A549 (cell line): ENCODE data around the gene CERS2. TPM values are rescaled to one million over a fixed set of nuclear protein-coding genes. Genes with fewer than 3 reads are reported as not detected.

ENCODE experiments used
- ATAC-seq, 2 experiments: fragments of 200-7000 bp in 1 of 2; fragments of >200 bp in 1 of 2; cut with Nextera tagmentation in 1 of 2; cut with Tn5 transposase in 1 of 2; 3 replicates each; pipeline versions ENCODE4 v1.8.0 to v1.9.1; 2018 to 2020; ENCODE audit warnings: mild to moderate bottlenecking in 1 of 2, moderate library complexity in 1 of 2
- CTCF ChIA-PET: fragments of 300-600 bp; sonication (Branson Sonifier 250); formaldehyde crosslinking; extraction: SDS; loops from one replicate; lab custom pipeline; 2021; ENCODE audit warnings: antibody characterized with exemption, inconsistent platforms; lab: Yijun Ruan, JAX
- POLR2A ChIA-PET: fragments of 350-600 bp; formaldehyde crosslinking; extraction: SDS; loops from one replicate; lab custom pipeline; 2021; ENCODE audit warnings: antibody characterized with exemption, inconsistent platforms; lab: Yijun Ruan, JAX
- DNase-seq, 2 experiments: peaks; one replicate each; pipeline versions ENCODE4 v3.0.0 to v3.0.0-alpha.2; 2011 to 2016; ENCODE audit warnings: low read depth in 1 of 2, low spot score in 1 of 2
- FAIRE-seq: peaks from 2 replicates; lab custom pipeline; 2011; peaks lifted over from hg19 to GRCh38; lab: Jason Lieb, UNC
- H3K27ac ChIP-seq, 2 experiments: fragments of >200 bp; sonication (Bioruptor Twin); formaldehyde crosslinking; 3 replicates each; pipeline ENCODE4 v1.5.1; 2016 to 2017
- H3K4me1 ChIP-seq: fragments of >200 bp; sonication (Bioruptor Twin); formaldehyde crosslinking; 3 replicates; pipeline ENCODE4 v1.6.1; 2016
- H3K4me2 ChIP-seq: fragments of >200 bp; sonication (Bioruptor Twin); formaldehyde crosslinking; 3 replicates; pipeline ENCODE4 v1.6.1; 2016
- H3K4me3 ChIP-seq: fragments of >200 bp; sonication (Bioruptor Twin); formaldehyde crosslinking; 3 replicates; pipeline ENCODE4 v1.5.1; 2016
- H3K9me3 ChIP-seq: fragments of >200 bp; sonication (Bioruptor Twin); formaldehyde crosslinking; 3 replicates; pipeline ENCODE4 v1.6.1; 2016
- ATOH8 ChIP-seq: fragments of 250-450 bp; sonication (Bioruptor Pico); IDR thresholded peaks from 2 replicates; pipeline ENCODE4 v1.5.0; 2020; ENCODE audit warnings: low read depth, mild to moderate bottlenecking, moderate library complexity
- CBX2 ChIP-seq: fragments of 200-600 bp; sonication (generic); IDR thresholded peaks from 2 replicates; pipeline ENCODE4 v1.6.1; 2016; ENCODE audit warnings: low read depth, mild to moderate bottlenecking, borderline replicate concordance
- CEBPB ChIP-seq, 2 experiments: fragments of >200 bp in 1 of 2; sonication (Bioruptor Twin) in 1 of 2; formaldehyde crosslinking in 1 of 2; IDR thresholded peaks; 2 replicates each; pipeline ENCODE4 v1.6.1; 2012 to 2016
- CHD4 ChIP-seq: fragments of 200-600 bp; sonication (generic); IDR thresholded peaks from 2 replicates; pipeline ENCODE4 v1.6.1; 2016; ENCODE audit warnings: antibody characterized with exemption, mild to moderate bottlenecking, borderline replicate concordance
- EHMT2 ChIP-seq: fragments of 200-600 bp; sonication (generic); IDR thresholded peaks from 2 replicates; pipeline ENCODE4 v1.6.1; 2016; ENCODE audit warnings: antibody characterized with exemption, low read depth, mild to moderate bottlenecking, moderate library complexity
- ESRRA ChIP-seq: fragments of 150-350 bp; IDR thresholded peaks from 2 replicates; pipeline ENCODE4 v1.6.1; 2014; ENCODE audit warnings: mild to moderate bottlenecking, low read length, borderline replicate concordance
- GATA3 ChIP-seq: IDR thresholded peaks from 2 replicates; pipeline ENCODE4 v1.6.1; 2012; ENCODE audit warnings: borderline replicate concordance
- JUN ChIP-seq, 2 experiments: fragments of >200 bp; sonication (Bioruptor Twin); formaldehyde crosslinking; IDR thresholded peaks; 2 replicates in 1 of 2; 3 replicates in 1 of 2; pipeline ENCODE4 v1.6.1; 2016 to 2017
- KDM1A ChIP-seq: fragments of 200-600 bp; sonication (generic); IDR thresholded peaks from 2 replicates; pipeline ENCODE4 v1.6.1; 2016; ENCODE audit warnings: low read depth, mild to moderate bottlenecking
- KDM5A ChIP-seq: fragments of 200-600 bp; sonication (generic); IDR thresholded peaks from 2 replicates; pipeline ENCODE4 v1.6.1; 2016; ENCODE audit warnings: antibody characterized with exemption, mild to moderate bottlenecking
- MAFK ChIP-seq: fragments of 450-650 bp; IDR thresholded peaks from 2 replicates; pipeline ENCODE4 v1.6.1; 2014; ENCODE audit not compliant: partially characterized antibody
- MAX ChIP-seq: IDR thresholded peaks from 2 replicates; pipeline ENCODE4 v1.6.1; 2012
- MAZ ChIP-seq: fragments of 150-350 bp; IDR thresholded peaks from 2 replicates; pipeline ENCODE4 v1.6.1; 2014; ENCODE audit warnings: antibody characterized with exemption, low read depth, low read length, borderline replicate concordance
- MYC ChIP-seq: IDR thresholded peaks from 2 replicates; pipeline ENCODE4 v1.6.1; 2012; ENCODE audit warnings: mild to moderate bottlenecking, inconsistent platforms, low read length, improper control_type of control experiment, borderline replicate concordance
- PHF8 ChIP-seq: fragments of 200-600 bp; sonication (generic); IDR thresholded peaks from 2 replicates; pipeline ENCODE4 v1.6.1; 2016; ENCODE audit warnings: low read depth, mild to moderate bottlenecking, antibody characterized with exemption, moderate library complexity, borderline replicate concordance
- POLR2A ChIP-seq: IDR thresholded peaks from 2 replicates; pipeline ENCODE4 v1.6.1; 2012; ENCODE audit warnings: mild to moderate bottlenecking, low read length
- RARB ChIP-seq: fragments of 250-450 bp; sonication (Bioruptor Pico); IDR thresholded peaks from 2 replicates; pipeline ENCODE4 v1.8.0; 2021; ENCODE audit warnings: mild to moderate bottlenecking, moderate library complexity
- RCOR1 ChIP-seq: fragments of 150-350 bp; IDR thresholded peaks from 2 replicates; pipeline ENCODE4 v1.6.1; 2014; ENCODE audit warnings: antibody characterized with exemption, low read length, low read depth
- REST ChIP-seq: fragments of 200-600 bp; sonication (generic); IDR thresholded peaks from 2 replicates; pipeline ENCODE4 v1.6.1; 2016; ENCODE audit warnings: antibody characterized with exemption, mild to moderate bottlenecking, moderate library complexity
- RFX5 ChIP-seq: fragments of 450-650 bp; IDR thresholded peaks from 2 replicates; pipeline ENCODE4 v1.7.1; 2014; ENCODE audit warnings: antibody characterized with exemption, mild to moderate bottlenecking, moderate library complexity
- RNF2 ChIP-seq: fragments of 200-600 bp; sonication (generic); IDR thresholded peaks from 2 replicates; pipeline ENCODE4 v1.6.1; 2016; ENCODE audit warnings: low read depth, mild to moderate bottlenecking, antibody characterized with exemption, moderate library complexity, borderline replicate concordance
- TFCP2L1 ChIP-seq: fragments of 250-450 bp; sonication (Bioruptor Pico); IDR thresholded peaks from 2 replicates; pipeline ENCODE4 v1.5.0; 2021; ENCODE audit warnings: mild to moderate bottlenecking
- TP53 ChIP-seq: fragments of 250-450 bp; sonication (Bioruptor Pico); IDR thresholded peaks from 2 replicates; pipeline ENCODE4 v1.5.0; 2021; ENCODE audit warnings: mild to moderate bottlenecking, moderate library complexity
- USF2 ChIP-seq: fragments of 450-650 bp; IDR thresholded peaks from 2 replicates; pipeline ENCODE4 v1.6.1; 2014; ENCODE audit warnings: antibody characterized with exemption
- WGBS: methylation state at CpG from one replicate; pipeline ENCODE4 v1.1.6; 2017; ENCODE audit errors: missing lambda C conversion rate; 5-methylcytosine and 5-hydroxymethylcytosine counted together
- polyA plus RNA-seq, 4 experiments: library from polyadenylated mRNA; depleted of rRNA in 3 of 4; stranded (reverse); fragments of >200 nt; fragmentation: RNase III in 1 of 4; extraction: RNeasy Plus Mini Kit Qiagen cat#74134 plus additional on column Dnase treatment in 1 of 4; gene quantifications; 2 replicates in 3 of 4; 3 replicates in 1 of 4; pipeline ENCODE4 v1.2.3, GENCODE V29; 2011 to 2017

The CERS2 gene
- polyA plus RNA-seq, 2 of the 4 experiments (the other 2 are of a cell fraction), result 196 to 356 TPM

- FAIRE-seq, result no peak
- Histone ChIP-seq H3K9me3 (no peaks in the 10 kb centered on the region), H3K4me1 (peaks cover 8% of the 10 kb centered on the region), H3K4me3 (no peak overlapping the region), H3K4me2 (no peak overlapping the region), H3K27ac (no peak overlapping the region)
- no peak for DNase-seq
- ATAC-seq, result no peak
- 80% methylated on average over 4 of the region's 4 CpGs for WGBS
- ChIA-PET POLR2A (no interaction called here), CTCF (interaction anchor here (0.9 to 24.0 kb wide), 5 partner anchors 16 to 443 kb away, joined by 3 to 586 read pairs (median 3); partner anchors contain the start of genes ANXA9 and CERS2)
- TF ChIP-seq CHD4 (no peak), KDM1A (no peak), RCOR1 (no peak), TP53 (CRISPR knock-in tag) (no peak), CEBPB (IDR thresholded peaks at IDR 0.05) (no peak), EHMT2 (no peak)
- TF ChIP-seq, all 56 proteins: peak for 0
Measured at GRCh38 chr1:151001602-151002001, 27.0 kb upstream of the CERS2 start.

GRCh38 chr1:151000408-151000807 is 25.8 kb upstream of the CERS2 start:
- FAIRE-seq (no peak), DNase-seq (no peak), ATAC-seq (no peak)
- TF ChIP-seq RNF2 (no peak), GATA3 (no peak), RARB (CRISPR knock-in tag) (no peak), RCOR1 (no peak)
- peaks cover 5% of the 10 kb centered on the region; the same call in 2 of the 3 replicates for H3K4me1 ChIP-seq
- POLR2A ChIA-PET, result no interaction called here
- no peak overlapping the region for H3K27ac ChIP-seq
- H3K4me2 ChIP-seq, result no peak overlapping the region
- H3K4me3 ChIP-seq, result no peak overlapping the region
- H3K9me3 ChIP-seq, result no peaks in the 10 kb centered on the region
- CTCF ChIA-PET, result interaction anchor here (0.6 to 24.0 kb wide), 3 partner anchors 15 to 78 kb away, joined by 4 to 586 read pairs (median 4); partner anchors contain the start of genes ANXA9 and CERS2
- WGBS, result 87% methylated on average over 3 of the region's 3 CpGs

GRCh38 chr1:150999926-151000325 is 25.3 kb upstream of the CERS2 start:
- TF ChIP-seq MAX, result no peak
- TF ChIP-seq KDM5A, result no peak
- TF ChIP-seq CBX2, result no peak
- no peak for TF ChIP-seq POLR2A
- no peak for TF ChIP-seq ESRRA
- no peak for TF ChIP-seq REST
- TF ChIP-seq JUN (IDR thresholded peaks at IDR 0.05), result no peak
- TF ChIP-seq MAFK, result no peak
- no peak for TF ChIP-seq ATOH8 (CRISPR knock-in tag)
- no peak for TF ChIP-seq RFX5
- TF ChIP-seq PHF8, result no peak
- no peak for TF ChIP-seq MYC
- TF ChIP-seq TFCP2L1, result no peak
- TF ChIP-seq USF2, result no peak
- TF ChIP-seq MAZ, result no peak
- CTCF ChIA-PET, result interaction anchor here (0.6 to 24.0 kb wide), 6 partner anchors 14 to 323 kb away, joined by 3 to 586 read pairs (median 4); partner anchors contain the start of genes ANXA9 and CERS2
- no peak overlapping the region for H3K4me2 ChIP-seq

More at GRCh38 chr1:150999926-151000325, 25.3 kb upstream of the CERS2 start:
- ATAC-seq (no peak), DNase-seq (no peak), FAIRE-seq (no peak)
- Histone ChIP-seq H3K4me3 (no peak overlapping the region), H3K27ac (no peak overlapping the region), H3K9me3 (no peaks in the 10 kb centered on the region), H3K4me1 (0 out of 3 replicates have a peak, but pooled peaks cover 4% of the 10 kb centered on the region)
- 84% methylated on average over 2 of the region's 2 CpGs for WGBS
- POLR2A ChIA-PET, result no interaction called here
